HEK293 (cell line): Measurements from ENCODE around the gene ANKRD6.

Experiments
- ELK4 ChIP-seq: IDR thresholded peaks from 2 replicates; pipeline ENCODE4 v1.6.1; 2011; ENCODE audit warnings: mild to moderate bottlenecking, low read depth, low read length, borderline replicate concordance
- SALL2 ChIP-seq: fragments of 450-650 bp; formaldehyde crosslinking; IDR thresholded peaks from 2 replicates; pipeline ENCODE4 v1.5.0; 2017; ENCODE audit warnings: missing biosample characterization, mild to moderate bottlenecking, missing genetic modification characterization, borderline replicate concordance
- TCF7L2 ChIP-seq: IDR thresholded peaks from 2 replicates; pipeline ENCODE4 v1.6.1; 2011; ENCODE audit warnings: low read depth, mild to moderate bottlenecking, inconsistent platforms, low read length, moderate library complexity, borderline replicate concordance
- WT1 ChIP-seq: fragments of 450-650 bp; formaldehyde crosslinking; IDR thresholded peaks from 2 replicates; pipeline ENCODE4 v1.5.1; 2016; ENCODE audit warnings: missing biosample characterization, missing genetic modification characterization
- YY1 ChIP-seq: fragments of 450-650 bp; formaldehyde crosslinking; IDR thresholded peaks from 2 replicates; pipeline ENCODE4 v1.5.1; 2018; ENCODE audit warnings: missing biosample characterization, missing genetic modification characterization
- ZBTB1 ChIP-seq: fragments of 450-650 bp; formaldehyde crosslinking; IDR thresholded peaks from 2 replicates; pipeline ENCODE4 v1.5.1; 2016; ENCODE audit warnings: missing biosample characterization, missing genetic modification characterization
- ZBTB11 ChIP-seq: fragments of 450-650 bp; formaldehyde crosslinking; conservative IDR thresholded peaks from 2 replicates; pipeline ENCODE4 v1.5.1; 2016; ENCODE audit warnings: low read depth, missing biosample characterization, missing genetic modification characterization
- ZBTB17 ChIP-seq: fragments of 450-650 bp; formaldehyde crosslinking; IDR thresholded peaks from 2 replicates; pipeline ENCODE4 v1.5.1; 2016; ENCODE audit warnings: missing biosample characterization, missing genetic modification characterization
- ZNF146 ChIP-seq: fragments of 450-650 bp; formaldehyde crosslinking; IDR thresholded peaks from 2 replicates; pipeline ENCODE4 v1.5.1; 2016; ENCODE audit warnings: missing biosample characterization, missing genetic modification characterization
- ZNF16 ChIP-seq: fragments of 450-650 bp; formaldehyde crosslinking; IDR thresholded peaks from 2 replicates; pipeline ENCODE4 v1.5.1; 2016; ENCODE audit warnings: low read depth, missing biosample characterization, missing genetic modification characterization
- ZNF184 ChIP-seq: fragments of 450-650 bp; IDR thresholded peaks from 2 replicates; pipeline ENCODE4 v1.5.1; 2018; ENCODE audit warnings: missing biosample characterization, mild to moderate bottlenecking, missing genetic modification characterization
- ZNF214 ChIP-seq: fragments of 450-650 bp; formaldehyde crosslinking; IDR thresholded peaks from 2 replicates; pipeline ENCODE4 v1.5.1; 2017; ENCODE audit warnings: missing biosample characterization, mild to moderate bottlenecking, missing genetic modification characterization, borderline replicate concordance
- ZNF366 ChIP-seq: fragments of 450-650 bp; formaldehyde crosslinking; conservative IDR thresholded peaks from 2 replicates; pipeline ENCODE4 v1.5.1; 2016; ENCODE audit warnings: missing biosample characterization, missing genetic modification characterization
- ZNF473 ChIP-seq: fragments of 450-650 bp; formaldehyde crosslinking; IDR thresholded peaks from 2 replicates; pipeline ENCODE4 v1.5.1; 2017; ENCODE audit warnings: missing biosample characterization, missing genetic modification characterization
- ZNF561 ChIP-seq: fragments of 450-650 bp; IDR thresholded peaks from 2 replicates; pipeline ENCODE4 v1.5.1; 2018; ENCODE audit warnings: missing biosample characterization, missing genetic modification characterization, borderline replicate concordance
- ZNF626 ChIP-seq: fragments of 450-650 bp; sonication (Bioruptor Pico); formaldehyde crosslinking; IDR thresholded peaks from 2 replicates; pipeline ENCODE4 v1.5.1; 2018; ENCODE audit warnings: missing biosample characterization, missing genetic modification characterization, inconsistent platforms
- ZNF701 ChIP-seq: fragments of 450-650 bp; formaldehyde crosslinking; IDR thresholded peaks from 2 replicates; pipeline ENCODE4 v1.5.1; 2016; ENCODE audit warnings: missing biosample characterization, missing genetic modification characterization
- ZNF747 ChIP-seq: fragments of 450-650 bp; formaldehyde crosslinking; IDR thresholded peaks from 2 replicates; pipeline ENCODE4 v1.5.1; 2016; ENCODE audit warnings: missing biosample characterization, missing genetic modification characterization
- ZXDB ChIP-seq: fragments of 450-650 bp; formaldehyde crosslinking; IDR thresholded peaks from 2 replicates; pipeline ENCODE4 v1.5.1; 2016; ENCODE audit warnings: missing biosample characterization, missing genetic modification characterization
- TF ChIP-seq, protein P1 (sequence below): fragments of 450-650 bp; formaldehyde crosslinking; IDR thresholded peaks from 2 replicates; pipeline ENCODE4 v1.5.1; 2017; ENCODE audit warnings: missing biosample characterization, missing genetic modification characterization
- TF ChIP-seq, protein P2 (sequence below): fragments of 450-650 bp; formaldehyde crosslinking; IDR thresholded peaks from 2 replicates; pipeline ENCODE4 v1.5.1; 2016; ENCODE audit warnings: missing biosample characterization, missing genetic modification characterization
- TF ChIP-seq, protein P3 (sequence below): fragments of 450-650 bp; formaldehyde crosslinking; IDR thresholded peaks from 2 replicates; pipeline ENCODE4 v1.5.1; 2016; ENCODE audit warnings: missing biosample characterization, missing genetic modification characterization
- TF ChIP-seq, protein P4 (sequence below): fragments of 450-650 bp; formaldehyde crosslinking; IDR thresholded peaks from 2 replicates; pipeline ENCODE4 v1.5.1; 2017; ENCODE audit warnings: missing biosample characterization, mild to moderate bottlenecking, missing genetic modification characterization, moderate library complexity
- TF ChIP-seq, protein P5 (sequence below): fragments of 450-650 bp; formaldehyde crosslinking; IDR thresholded peaks from 2 replicates; pipeline ENCODE4 v1.5.1; 2016; ENCODE audit warnings: missing biosample characterization, missing genetic modification characterization

The ANKRD6 gene

DNA sequence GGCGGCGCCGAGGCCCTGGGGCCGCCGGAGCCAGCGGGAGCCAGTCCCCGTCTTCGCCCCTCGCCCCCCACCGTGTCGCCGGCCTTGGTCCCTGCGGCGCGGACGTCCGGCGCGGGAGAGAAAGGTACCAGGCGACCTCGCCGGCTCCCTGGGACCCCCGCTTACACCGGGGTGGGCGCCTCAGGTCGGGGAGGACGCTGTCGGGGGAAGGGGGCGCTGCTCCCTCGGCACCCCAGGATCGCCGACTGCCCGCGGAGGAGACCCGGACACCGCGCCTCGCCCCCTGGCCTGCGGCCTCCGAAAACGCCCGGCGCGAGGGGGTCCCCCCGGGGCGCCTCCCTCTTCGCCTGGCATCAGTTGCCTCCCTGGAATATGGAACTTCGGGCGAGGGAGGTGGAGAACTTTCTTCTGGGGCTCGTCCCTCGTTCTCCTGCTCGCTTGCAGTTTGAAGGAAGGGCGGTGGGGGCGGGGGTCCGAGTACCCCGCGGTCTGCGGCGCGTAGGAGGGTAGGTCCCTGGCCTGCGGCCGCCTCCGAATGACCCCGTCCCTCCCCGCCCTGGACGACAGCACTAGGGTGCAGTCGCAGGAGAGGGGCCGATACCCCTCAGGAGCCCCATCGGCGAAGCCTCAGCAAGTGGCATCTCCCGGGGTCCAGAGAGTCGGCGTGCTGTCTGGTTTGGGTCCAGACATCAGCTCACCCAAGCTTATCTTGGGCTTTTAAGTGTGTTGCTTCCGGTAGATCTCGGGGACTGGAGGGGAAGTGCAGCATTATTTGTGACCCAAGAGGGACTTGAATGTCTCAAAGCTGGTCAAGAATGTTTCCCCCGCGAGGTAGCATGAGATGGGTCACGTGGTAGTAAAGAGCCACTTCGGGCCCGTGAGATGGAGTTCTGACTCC, 549 bp downstream of the ANKRD6 start (continued):
- TF ChIP-seq ZNF214 (tag by site-specific recombination) (no peak), ZBTB17 (tag by site-specific recombination) (peak; percentile 55), ZNF366 (no peak), ZNF184 (no peak), ZNF473 (tag by site-specific recombination) (no peak), ZNF747 (no peak), ZNF626 (tag by site-specific recombination) (no peak), ZXDB (tag by site-specific recombination) (no peak; the same call in 1 of the 2 replicates), ZNF146 (tag by site-specific recombination) (no peak), ZNF561 (tag by site-specific recombination) (no peak), YY1 (tag by site-specific recombination) (no peak), ZBTB11 (peak; percentile 96), SALL2 (no peak), ZNF701 (tag by site-specific recombination) (no peak), TCF7L2 (no peak), ZNF16 (tag by site-specific recombination) (no peak), ELK4 (no peak), ZBTB1 (tag by site-specific recombination) (no peak), WT1 (tag by site-specific recombination) (no peak)
- TF ChIP-seq, protein P1, sequence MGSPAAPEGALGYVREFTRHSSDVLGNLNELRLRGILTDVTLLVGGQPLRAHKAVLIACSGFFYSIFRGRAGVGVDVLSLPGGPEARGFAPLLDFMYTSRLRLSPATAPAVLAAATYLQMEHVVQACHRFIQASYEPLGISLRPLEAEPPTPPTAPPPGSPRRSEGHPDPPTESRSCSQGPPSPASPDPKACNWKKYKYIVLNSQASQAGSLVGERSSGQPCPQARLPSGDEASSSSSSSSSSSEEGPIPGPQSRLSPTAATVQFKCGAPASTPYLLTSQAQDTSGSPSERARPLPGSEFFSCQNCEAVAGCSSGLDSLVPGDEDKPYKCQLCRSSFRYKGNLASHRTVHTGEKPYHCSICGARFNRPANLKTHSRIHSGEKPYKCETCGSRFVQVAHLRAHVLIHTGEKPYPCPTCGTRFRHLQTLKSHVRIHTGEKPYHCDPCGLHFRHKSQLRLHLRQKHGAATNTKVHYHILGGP (tag by site-specific recombination) = no peak
- TF ChIP-seq, protein P2, sequence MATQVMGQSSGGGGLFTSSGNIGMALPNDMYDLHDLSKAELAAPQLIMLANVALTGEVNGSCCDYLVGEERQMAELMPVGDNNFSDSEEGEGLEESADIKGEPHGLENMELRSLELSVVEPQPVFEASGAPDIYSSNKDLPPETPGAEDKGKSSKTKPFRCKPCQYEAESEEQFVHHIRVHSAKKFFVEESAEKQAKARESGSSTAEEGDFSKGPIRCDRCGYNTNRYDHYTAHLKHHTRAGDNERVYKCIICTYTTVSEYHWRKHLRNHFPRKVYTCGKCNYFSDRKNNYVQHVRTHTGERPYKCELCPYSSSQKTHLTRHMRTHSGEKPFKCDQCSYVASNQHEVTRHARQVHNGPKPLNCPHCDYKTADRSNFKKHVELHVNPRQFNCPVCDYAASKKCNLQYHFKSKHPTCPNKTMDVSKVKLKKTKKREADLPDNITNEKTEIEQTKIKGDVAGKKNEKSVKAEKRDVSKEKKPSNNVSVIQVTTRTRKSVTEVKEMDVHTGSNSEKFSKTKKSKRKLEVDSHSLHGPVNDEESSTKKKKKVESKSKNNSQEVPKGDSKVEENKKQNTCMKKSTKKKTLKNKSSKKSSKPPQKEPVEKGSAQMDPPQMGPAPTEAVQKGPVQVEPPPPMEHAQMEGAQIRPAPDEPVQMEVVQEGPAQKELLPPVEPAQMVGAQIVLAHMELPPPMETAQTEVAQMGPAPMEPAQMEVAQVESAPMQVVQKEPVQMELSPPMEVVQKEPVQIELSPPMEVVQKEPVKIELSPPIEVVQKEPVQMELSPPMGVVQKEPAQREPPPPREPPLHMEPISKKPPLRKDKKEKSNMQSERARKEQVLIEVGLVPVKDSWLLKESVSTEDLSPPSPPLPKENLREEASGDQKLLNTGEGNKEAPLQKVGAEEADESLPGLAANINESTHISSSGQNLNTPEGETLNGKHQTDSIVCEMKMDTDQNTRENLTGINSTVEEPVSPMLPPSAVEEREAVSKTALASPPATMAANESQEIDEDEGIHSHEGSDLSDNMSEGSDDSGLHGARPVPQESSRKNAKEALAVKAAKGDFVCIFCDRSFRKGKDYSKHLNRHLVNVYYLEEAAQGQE (tag by site-specific recombination) = no peak
- TF ChIP-seq, protein P3, sequence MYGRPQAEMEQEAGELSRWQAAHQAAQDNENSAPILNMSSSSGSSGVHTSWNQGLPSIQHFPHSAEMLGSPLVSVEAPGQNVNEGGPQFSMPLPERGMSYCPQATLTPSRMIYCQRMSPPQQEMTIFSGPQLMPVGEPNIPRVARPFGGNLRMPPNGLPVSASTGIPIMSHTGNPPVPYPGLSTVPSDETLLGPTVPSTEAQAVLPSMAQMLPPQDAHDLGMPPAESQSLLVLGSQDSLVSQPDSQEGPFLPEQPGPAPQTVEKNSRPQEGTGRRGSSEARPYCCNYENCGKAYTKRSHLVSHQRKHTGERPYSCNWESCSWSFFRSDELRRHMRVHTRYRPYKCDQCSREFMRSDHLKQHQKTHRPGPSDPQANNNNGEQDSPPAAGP = no peak
- TF ChIP-seq, protein P4, sequence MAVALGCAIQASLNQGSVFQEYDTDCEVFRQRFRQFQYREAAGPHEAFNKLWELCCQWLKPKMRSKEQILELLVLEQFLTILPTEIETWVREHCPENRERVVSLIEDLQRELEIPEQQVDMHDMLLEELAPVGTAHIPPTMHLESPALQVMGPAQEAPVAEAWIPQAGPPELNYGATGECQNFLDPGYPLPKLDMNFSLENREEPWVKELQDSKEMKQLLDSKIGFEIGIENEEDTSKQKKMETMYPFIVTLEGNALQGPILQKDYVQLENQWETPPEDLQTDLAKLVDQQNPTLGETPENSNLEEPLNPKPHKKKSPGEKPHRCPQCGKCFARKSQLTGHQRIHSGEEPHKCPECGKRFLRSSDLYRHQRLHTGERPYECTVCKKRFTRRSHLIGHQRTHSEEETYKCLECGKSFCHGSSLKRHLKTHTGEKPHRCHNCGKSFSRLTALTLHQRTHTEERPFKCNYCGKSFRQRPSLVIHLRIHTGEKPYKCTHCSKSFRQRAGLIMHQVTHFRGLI (tag by site-specific recombination) = no peak
- TF ChIP-seq, protein P5, sequence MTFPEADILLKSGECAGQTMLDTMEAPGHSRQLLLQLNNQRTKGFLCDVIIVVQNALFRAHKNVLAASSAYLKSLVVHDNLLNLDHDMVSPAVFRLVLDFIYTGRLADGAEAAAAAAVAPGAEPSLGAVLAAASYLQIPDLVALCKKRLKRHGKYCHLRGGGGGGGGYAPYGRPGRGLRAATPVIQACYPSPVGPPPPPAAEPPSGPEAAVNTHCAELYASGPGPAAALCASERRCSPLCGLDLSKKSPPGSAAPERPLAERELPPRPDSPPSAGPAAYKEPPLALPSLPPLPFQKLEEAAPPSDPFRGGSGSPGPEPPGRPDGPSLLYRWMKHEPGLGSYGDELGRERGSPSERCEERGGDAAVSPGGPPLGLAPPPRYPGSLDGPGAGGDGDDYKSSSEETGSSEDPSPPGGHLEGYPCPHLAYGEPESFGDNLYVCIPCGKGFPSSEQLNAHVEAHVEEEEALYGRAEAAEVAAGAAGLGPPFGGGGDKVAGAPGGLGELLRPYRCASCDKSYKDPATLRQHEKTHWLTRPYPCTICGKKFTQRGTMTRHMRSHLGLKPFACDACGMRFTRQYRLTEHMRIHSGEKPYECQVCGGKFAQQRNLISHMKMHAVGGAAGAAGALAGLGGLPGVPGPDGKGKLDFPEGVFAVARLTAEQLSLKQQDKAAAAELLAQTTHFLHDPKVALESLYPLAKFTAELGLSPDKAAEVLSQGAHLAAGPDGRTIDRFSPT (tag by site-specific recombination) = 0 out of 2 replicates have a peak, but pooled peaks have one; percentile 32
